HG03378 (cell line): ENCODE data around the gene BSG.
"Not testable (repeated sequence)": the region's sequence is repeated elsewhere in the genome, so short reads cannot be mapped to it uniquely, and the experiment has no call there.

Experiments
- ATAC-seq: cut with Tn5 transposase; IDR thresholded peaks from one replicate; pipeline ENCODE4 v1.9.1; 2021; ENCODE audit warnings: mild to moderate bottlenecking, moderate library complexity; ENCODE audit not compliant: unreplicated experiment

The BSG gene

DNA sequence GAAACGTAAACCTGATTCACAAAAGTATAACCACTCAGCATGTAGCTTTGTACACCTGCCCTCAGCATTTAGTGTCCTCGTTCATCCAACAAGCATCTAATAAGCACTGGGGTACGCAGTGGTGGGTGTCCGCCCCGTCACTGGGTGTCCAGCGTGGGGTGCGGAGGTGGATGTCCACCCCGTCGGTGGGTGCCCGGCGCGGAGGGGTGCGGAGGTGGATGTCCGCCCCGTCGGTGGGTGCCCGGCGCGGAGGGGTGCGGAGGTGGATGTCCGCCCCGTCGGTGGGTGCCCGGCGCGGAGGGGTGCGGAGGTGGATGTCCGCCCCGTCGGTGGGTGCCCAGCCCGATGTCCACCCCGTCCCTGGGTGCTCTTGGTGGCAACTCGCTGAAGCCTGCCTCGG lies 12.8 kb downstream of the BSG start:
- not testable (repeated sequence) for ATAC-seq

DNA sequence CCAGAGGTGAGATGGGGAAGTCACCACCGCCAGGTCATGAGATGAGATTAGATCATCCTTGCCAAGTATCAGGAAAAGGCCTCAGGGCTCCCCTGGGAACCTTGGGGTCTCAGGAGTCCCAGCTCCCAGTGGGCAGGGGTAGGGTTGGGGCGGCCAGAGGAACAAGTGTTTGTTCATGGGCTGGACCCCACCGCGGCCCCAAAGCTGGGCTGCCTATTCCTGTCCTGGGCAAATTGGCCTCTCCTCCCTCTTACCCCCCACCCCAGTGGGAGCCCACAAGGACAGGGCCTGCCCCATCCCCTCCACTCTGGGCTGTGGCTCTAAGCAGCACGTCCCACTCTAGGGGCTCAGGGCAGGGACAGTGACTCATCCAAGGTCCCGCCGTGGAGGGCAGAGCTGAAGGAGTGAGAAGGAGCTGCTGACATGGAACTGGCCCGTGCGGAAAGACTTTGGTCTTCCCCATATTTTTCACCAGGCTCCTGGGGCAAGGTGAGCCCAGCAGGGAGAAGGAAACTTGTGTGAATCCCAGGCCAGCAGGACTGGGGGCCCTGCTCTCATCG lies 13.2 kb downstream of the BSG start:
- ATAC-seq = no peak

DNA sequence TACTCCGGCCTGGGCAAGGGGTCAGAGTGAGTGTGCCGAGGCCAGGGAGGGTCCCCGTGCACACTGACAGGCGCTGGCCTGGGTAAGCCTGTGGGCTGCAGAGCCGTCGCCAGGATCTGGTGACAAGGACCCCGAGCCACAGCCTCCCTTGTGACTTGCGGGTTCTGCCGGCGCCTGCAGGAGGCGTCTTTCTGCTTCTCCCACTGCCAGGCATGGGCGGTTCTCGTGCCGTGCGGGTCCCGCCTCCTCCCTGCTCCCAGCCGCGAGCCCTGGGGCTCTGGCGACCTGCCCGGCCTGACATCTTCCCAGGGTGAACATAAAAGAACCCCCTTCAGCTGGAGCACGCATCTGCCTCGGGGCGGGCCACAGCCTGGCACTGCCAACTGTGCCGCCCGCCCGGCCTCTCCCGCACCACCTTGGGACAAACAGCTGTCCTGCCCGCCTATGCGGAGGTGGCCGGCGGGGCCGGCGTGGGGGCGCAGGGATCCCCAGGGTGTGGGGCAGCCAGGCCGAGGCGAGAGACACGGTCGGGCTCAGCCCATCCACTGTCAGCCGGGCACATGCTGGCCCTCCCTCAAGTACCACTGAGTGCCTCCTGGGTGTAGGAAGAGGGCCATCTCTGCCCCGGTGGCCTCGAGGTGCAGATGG lies 15.8 kb downstream of the BSG start:
- no peak for ATAC-seq

DNA sequence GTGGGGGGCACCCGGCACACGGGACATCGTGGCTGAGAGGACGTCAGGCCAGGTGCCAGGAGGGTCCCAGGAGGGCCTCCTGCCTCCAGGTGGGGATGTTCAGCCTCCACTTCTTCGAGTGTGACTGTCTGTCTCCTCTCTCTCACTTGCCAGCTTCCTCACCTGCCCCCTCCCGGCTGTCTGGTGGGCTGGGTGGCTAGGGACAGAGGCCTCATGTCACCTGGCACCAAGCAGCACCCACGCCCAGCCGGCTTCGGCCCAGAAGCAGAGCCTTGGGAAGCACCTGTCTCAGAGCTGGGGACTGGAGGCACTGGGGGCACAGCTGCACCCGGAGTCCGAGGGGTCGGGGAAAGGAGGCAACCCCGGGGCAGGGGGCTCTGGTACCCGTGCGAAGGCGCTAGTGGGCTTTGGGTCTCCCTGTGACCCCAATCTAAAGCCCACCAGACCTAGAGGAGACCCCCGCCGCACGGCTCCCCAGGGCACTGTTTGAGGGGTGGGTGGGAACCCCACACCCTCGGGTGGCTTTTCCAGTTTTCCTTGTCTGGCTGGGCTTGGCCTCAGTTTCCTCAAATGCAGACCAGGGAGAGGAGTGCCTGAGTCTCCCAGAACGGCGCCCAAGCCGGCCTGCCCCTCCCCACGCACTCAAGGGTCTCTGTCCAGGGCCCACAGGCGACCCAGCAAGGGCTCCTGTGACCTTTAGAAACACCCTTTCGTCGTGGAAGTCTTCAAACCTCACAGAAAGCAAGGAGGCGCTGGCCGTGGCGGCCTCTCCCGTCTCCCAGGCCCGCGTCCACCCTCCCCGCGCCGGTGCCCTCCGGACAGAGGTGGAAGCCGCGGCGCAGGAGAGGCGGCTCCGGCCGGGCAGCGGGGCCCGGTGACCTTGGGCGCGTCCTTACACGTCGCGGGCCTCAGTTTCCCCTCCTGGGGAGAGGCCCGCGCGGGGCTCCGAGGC lies 16.6 kb downstream of the BSG start:
- ATAC-seq = no peak

DNA sequence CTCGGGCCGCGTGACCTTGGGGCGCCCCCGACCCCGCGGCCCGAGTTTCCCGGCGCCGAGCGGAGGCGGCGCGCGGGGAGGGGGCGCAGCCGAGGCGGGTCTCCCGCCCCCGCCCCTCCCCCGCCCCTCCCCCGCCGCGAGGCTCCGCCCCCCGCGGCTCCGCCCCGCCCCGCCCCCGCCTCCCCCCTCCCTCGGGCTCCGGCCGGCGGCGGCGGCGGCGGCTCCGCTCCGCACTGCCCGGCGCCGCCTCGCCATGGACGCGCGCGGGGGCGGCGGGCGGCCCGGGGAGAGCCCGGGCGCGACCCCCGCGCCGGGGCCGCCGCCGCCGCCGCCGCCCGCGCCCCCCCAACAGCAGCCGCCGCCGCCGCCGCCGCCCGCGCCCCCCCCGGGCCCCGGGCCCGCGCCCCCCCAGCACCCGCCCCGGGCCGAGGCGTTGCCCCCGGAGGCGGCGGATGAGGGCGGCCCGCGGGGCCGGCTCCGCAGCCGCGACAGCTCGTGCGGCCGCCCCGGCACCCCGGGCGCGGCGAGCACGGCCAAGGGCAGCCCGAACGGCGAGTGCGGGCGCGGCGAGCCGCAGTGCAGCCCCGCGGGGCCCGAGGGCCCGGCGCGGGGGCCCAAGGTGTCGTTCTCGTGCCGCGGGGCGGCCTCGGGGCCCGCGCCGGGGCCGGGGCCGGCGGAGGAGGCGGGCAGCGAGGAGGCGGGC lies 17.4 kb downstream of the BSG start, which contains the start of gene HCN2:
Gene HCN2, plus strand, starts transcription at position 189 of the 703 bp plus-strand sequence. Its CDS starts 65 bp downstream, at position 254.
- no peak for ATAC-seq

DNA sequence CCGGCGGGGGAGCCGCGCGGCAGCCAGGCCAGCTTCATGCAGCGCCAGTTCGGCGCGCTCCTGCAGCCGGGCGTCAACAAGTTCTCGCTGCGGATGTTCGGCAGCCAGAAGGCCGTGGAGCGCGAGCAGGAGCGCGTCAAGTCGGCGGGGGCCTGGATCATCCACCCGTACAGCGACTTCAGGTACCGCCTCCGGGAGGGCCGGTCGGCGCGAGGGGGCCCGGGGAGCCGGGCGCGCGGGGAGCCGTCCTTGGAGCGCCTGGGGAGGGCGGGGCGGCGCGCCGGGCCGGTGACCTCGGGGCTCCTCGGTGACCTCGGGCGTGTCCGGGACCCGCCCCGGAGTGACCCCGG lies 18.0 kb downstream of the BSG start:
- ATAC-seq = no peak

DNA sequence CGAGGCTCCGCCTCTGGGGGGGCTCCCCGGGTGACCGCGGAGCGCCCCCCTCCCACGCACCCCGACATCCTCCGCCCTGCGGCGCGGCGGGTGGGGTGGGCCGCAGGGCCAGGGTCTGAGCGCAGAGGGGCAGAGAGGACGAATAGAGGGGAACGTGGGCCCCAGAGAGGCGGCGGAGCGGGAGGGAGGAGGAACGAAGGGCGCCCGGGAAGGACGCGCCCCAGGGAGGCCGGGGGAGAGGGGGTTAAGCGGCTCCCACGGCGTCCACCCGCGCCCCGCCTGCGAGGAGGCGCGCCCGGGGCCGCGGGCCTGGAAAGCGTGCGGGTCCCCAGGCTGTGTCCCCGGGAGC lies 18.3 kb downstream of the BSG start:
- no peak for ATAC-seq

DNA sequence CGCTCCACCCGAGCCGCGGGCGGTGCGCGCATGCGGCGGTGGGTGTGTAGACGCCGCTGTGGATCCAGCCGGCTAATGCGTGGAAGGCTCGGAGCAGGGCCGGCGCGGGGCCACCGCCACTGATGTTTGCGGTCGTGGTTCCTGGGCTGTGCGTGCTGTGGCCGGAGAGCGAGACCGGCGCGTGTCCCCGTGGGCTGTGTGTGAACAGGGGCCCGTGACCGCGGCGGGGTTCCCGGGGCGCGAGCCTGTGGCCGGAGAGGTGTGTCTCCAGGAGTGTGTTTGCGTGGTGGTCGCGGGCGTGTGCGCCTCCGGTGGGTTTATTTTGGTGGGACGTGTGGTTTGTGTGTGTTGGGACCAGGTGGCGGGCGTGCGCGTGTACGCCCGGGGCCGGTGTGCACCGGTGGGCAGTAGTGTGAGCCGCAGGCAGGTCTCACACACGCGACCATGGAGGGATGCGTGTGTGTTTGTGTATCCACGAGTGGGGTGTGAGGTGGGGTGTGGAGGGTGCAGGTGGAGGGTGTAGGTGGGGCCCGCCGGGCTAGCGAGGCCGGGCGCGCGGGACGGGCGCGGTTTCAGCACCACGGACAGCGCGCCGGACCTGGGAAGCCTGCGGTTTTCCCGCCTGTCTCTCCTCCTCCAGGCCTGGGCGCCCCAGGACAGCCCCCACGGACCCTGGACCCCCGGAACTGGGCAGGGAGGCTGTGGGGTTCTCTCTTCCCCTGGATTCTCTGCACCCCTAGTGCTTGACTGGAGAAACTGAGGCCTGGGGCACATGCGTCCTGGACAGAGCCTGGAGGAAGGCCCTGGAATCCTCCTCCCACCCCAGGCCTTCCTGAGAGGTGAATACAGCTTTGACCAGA lies 18.9 kb downstream of the BSG start:
- no peak for ATAC-seq

DNA sequence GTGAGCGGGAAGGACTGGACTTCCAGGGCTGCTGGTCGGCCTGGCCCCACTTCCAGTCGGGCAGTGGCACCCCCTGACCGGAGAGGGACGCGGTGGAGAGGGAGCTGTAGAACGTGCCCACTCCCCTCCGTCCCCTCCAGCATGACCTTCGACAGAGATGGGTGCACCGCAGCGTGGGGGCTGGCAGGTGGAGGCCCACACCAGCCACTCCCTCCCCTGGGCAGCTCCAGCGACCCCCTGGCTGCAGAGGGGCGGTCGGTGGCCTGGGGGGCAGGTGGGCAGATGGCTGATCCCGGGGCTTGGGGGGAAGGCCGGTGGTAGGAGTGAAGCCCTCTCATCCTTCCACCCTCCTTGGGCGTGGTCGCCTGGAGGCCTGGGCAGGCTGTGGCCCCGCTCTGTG lies 19.7 kb downstream of the BSG start:
- ATAC-seq = no peak

DNA sequence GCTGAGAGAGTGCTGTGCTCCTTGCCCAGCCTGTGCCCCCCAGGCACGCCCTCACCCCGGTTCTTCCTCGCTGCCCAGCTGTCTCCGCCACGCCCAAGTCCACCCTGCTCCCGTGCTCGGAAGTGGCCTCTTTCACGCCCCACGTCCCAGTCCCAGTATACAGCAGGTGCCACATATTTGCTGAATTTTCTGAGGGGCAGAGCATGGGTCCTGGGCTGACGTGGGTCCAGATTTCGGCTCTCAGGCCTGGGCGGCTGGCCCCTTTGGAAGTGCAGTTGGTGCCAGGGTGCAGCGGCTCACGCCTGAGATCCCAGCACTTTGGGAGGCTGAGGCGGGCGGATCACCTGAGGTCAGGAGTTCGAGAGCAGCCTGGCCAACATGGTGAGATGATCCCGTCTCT lies 20.7 kb downstream of the BSG start:
- no peak for ATAC-seq

DNA sequence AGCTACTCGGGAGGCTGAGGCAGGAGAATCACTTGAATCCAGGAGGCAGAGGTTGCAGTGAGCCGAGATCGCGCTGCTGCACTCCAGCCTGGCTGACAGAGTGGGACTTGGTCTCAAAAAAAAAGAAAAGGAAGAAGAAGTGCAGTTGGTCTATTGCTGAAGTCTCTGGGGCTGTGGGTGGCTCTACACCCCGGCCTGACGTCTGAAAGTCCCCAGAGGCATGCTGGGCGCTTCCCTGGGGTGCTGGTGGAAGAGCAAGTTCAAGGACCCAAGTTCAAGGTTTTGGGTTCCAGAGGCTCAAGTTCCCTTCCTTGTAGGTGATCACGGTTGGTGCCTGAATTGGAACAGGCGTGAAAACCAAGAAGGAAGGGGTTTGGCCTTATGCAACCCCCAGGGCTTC lies 21.1 kb downstream of the BSG start:
- no peak for ATAC-seq

DNA sequence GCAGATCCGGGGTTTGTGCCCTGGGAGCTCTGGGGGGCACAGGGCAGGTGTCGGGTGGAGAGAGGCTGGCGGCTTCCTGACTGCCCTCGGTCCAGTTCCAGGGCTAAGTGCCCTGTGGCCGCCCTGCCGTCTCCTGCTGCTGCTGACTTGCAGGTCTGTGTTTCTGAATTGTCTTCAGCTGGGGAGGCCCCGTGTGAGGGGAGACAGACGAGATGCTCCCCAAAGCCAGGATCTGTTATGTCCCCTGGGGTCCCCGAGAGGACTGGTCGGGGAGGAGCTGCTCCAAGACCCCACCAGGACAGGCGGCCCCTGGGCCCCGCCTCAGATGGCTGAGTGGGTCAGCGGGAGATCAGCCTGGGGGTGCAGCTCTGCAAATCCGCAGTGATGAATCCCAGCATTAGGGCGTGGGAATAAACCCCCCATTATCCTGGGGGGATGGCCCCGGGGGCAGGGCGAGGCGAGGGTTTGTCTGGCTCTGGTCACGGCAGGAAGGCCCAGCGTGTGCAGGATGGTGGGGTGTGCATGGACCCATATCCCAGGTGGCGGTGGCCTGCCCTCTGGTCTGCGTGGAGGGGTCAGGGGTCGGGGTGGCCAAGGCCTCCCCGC lies 22.0 kb downstream of the BSG start:
- ATAC-seq = no peak

DNA sequence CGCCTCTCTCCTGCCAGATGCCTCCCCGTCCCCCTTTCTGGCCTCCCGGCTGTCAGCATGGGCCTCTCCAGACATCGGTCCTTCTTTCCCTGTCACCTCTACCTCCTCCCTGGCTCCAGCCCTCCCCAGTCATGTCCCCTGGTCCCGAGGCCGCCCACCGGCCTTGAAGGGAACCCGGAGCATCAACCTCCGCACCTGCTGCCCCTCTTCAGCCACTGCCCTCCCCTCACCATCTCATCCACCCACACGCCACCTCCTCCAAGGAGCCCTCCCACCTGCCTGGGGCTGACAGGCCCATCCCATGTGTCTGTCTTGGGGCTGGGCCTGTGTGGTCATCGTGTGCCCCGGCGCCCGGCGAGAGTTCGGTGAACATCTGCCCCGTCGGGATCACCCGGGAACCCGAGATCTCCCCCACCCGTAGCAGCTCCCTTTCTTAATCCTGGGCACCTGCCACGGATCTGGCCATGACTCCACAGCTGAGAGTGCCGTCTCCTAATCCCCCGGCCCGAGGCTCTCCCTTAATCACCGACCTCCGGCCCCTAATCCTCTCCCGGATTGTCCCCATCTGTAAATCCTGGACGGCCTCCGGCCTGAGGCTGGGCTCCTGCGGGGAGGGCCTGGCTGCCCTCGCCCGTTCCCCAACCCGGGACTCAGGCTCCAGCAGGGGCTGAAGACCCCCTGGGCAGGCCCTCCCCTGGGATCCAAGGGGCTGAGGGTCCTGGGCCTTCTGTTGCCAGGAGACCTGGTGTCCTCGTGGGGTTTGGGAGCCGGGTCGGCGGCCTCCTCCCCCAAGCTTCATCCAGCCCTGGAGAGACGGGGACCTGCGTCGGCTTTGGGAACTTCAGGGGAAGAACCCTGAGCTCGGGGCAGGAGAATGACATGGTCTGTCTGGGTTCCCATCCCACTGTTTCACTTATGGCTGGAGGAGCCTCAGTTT lies 23.2 kb downstream of the BSG start:
- no peak for ATAC-seq

DNA sequence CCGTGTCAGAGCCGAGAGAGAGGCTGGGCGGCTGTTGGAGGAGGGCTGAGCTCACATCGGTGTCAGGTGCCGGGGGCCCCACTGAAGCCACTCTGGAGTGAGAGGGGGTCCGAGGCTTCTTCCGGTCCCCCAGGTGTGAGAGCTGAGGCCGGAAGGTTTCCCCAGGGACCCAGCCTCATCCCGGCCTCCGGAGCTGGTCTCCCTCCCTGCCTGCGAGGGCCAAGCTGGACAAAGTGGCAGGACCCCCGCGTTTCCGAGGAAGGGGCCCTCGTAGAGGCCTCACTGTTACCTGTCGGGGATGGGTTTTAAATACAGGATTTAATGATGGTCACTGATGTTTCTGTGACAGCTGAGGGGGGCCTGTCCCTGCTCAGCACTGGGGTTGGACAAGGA lies 23.9 kb downstream of the BSG start:
- no peak for ATAC-seq

DNA sequence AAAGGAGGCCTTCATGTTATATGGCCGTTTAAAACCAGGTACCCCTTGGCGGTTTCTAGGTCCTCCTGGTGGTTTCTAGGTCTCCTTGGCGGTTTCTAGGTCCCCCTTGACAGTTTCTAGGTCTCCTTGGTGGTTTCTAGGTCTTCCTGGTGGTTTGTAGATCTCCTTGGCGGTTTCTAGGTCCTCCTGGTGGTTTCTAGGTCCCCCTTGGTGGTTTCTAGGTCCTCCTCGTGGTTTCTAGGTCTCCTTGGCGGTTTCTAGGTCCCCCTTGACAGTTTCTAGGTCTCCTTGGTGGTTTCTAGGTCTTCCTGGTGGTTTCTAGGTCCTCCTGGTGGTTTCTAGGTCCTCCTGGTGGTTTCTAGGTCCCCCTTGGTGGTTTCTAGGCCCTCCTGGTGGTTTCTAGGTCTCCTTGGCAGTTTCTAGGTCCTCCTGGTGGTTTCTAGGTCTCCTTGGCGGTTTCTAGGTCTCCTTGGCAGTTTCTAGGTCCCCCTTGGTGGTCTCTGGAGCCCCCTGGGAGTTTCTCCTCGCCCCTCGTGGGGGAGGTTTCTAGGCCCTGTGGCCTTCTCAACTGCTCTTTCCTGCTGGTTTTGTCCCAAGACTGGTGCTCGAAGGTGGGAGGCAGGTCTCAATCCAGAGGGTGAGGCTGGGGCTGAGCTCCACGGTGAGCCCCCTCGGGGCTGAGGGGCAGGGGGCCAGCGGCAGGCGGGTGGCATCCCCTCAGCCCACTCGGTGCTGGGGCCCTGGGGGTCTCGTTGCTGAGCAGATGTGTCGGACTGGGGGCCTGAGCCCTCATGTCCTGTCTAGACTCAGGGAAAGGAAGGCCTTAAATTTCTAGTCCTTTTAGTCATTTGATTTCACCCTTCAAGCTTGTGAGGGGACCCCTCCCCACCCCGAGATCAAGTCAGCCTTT lies 25.3 kb downstream of the BSG start:
- no peak for ATAC-seq

DNA sequence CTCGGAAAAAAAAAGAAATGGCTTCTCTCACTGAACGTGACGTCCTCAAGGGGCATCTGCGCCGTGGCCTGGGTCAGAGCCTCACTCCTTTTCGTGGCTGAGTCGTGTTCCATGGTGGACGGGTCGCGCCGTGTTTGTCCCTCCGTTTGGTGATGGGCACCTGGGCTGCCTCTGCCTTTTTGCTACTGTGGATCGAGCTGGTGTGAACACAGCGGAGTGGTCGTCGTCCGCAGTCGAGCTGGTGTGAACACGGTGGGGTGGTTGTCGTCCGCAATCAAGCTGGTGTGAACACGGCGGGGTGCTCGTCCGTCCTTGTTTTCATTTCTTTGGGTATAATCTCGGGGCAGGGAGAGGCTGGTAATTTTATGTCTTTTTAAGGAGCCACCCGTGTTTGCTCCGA lies 28.9 kb downstream of the BSG start:
- ATAC-seq = no peak

DNA sequence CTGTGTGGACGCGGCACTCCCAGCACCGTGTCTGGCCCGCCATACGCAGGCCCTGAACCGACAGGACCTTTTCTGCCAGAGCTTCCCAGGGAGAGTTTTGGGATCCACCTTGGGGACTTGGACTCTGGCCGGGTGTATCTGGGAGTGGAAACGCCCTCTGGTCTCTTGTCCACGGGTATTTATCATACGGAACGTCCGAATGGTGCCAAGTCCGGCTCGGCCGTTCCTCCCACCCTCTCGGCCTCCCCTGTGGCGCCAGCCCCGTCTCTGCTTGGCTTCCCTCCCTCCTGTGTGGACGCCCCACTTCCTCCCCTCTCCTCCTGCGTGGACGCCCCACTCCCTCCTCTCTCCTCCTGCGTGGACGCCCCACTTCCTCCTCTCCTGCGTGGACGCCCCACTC lies 29.4 kb downstream of the BSG start:
- no peak for ATAC-seq
